A673 (cell line): ENCODE data around the gene ATL1.

Experiments used
- CTCF ChIP-seq: fragments of 300-800, 200-600 bp; sonication (generic); conservative IDR thresholded peaks from 2 replicates; pipeline ENCODE4 v1.5.1; 2017; ENCODE audit warnings: low read depth, mild to moderate bottlenecking, antibody characterized with exemption, low read length, moderate library complexity, mixed read lengths
- EZH2 ChIP-seq: fragments of 200-600 bp; sonication (generic); IDR thresholded peaks from 2 replicates; pipeline ENCODE4 v1.6.1; 2017; ENCODE audit warnings: borderline replicate concordance, low read depth, mild to moderate bottlenecking, mixed read lengths, antibody characterized with exemption, low read length; ENCODE audit not compliant: poor library complexity, severe bottlenecking

GRCh38 chr14:50658203-50658602, 98.3 kb downstream of the ATL1 start:
- TF ChIP-seq CTCF (no peak), EZH2 (no peak)
